PFSK-1 (cell line): Measurements from ENCODE around the gene GALNTL6.

Experiments
- POLR2AphosphoS5 ChIP-seq: IDR thresholded peaks from 2 replicates; pipeline ENCODE4 v1.6.1; 2012; ENCODE audit warnings: low read depth, mild to moderate bottlenecking, control low read depth, low read length, moderate library complexity
- REST ChIP-seq, 2 experiments: IDR thresholded peaks; 2 replicates each; pipeline versions ENCODE4 v1.6.1 to v1.8.0; 2011 to 2012; ENCODE audit warnings: low read depth in 2 of 2, low read length in 2 of 2, control low read depth in 1 of 2, inconsistent platforms in 1 of 2, mild to moderate bottlenecking in 1 of 2, moderate library complexity in 1 of 2; ENCODE audit not compliant: insufficient read depth in 1 of 2

DNA sequence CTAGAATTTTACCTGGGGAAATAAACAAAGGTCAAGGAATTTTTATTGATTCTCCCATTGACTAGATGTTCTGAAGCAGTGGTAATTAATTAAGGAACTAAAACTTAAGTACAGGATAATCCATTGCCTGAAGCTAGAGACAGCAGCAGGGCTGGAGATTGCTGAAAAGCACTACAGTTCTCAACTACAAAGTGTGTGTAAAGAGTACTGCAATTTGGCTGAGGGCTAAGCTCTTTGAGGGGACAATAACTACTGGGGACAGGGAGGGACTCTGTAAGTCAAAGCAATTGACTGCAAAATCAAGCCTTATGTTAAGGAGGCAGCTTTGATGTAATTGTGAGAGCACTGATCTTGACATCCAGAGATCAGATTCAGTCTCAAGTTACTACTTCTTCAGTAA is 260.4 kb downstream of the GALNTL6 start:
- no peak for TF ChIP-seq REST (IDR thresholded peaks at IDR 0.05; ENCODE audit: insufficient read depth in 1 of 2, low read depth in 2 of 2, low read length in 2 of 2)
- no peak for TF ChIP-seq POLR2AphosphoS5
